Stimulated activated CD4-positive, alpha-beta T cell treated with anti-CD3 and anti-CD28 coated beads, Interleukin-15, amount 100 ng/mL, for 1 hour (primary cell): ENCODE measurements around the gene LRRC27.
"Not testable (repeated sequence)": the region's sequence is repeated elsewhere in the genome, so short reads cannot be mapped to it uniquely, and the experiment has no call there.

Experiments used
- DNase-seq, 2 donors: peaks; one replicate each; pipeline ENCODE4 v3.0.0-alpha.2; 2020; ENCODE audit warnings: low read depth in 1 of 2, low spot score in 1 of 2

LRRC27 gene

GRCh38 chr10:132372516-132373095, 40.6 kb downstream of the LRRC27 start:
- no peak for DNase-seq

GRCh38 chr10:132373241-132373955, 41.4 kb downstream of the LRRC27 start:
- no peak for DNase-seq

- DNase-seq = no peak
Observed at GRCh38 chr10:132374176-132374575, 42.2 kb downstream of the LRRC27 start.

GRCh38 chr10:132374612-132375011, 42.6 kb downstream of the LRRC27 start:
- no peak for DNase-seq

- no peak for DNase-seq
Observed at GRCh38 chr10:132375116-132375794, 43.3 kb downstream of the LRRC27 start.

GRCh38 chr10:132375795-132376297, 43.9 kb downstream of the LRRC27 start:
- DNase-seq = no peak

- no peak for DNase-seq
Observed at GRCh38 chr10:132376394-132376851, 44.4 kb downstream of the LRRC27 start.

- DNase-seq = no peak
Observed at GRCh38 chr10:132377326-132377725, 45.3 kb downstream of the LRRC27 start.

- DNase-seq = not testable (repeated sequence)
Observed at GRCh38 chr10:132379026-132379425, 47.0 kb downstream of the LRRC27 start.

- DNase-seq = not testable (repeated sequence)
Observed at GRCh38 chr10:132380986-132381385, 49.0 kb downstream of the LRRC27 start.

- no peak for DNase-seq
Observed at GRCh38 chr10:132381741-132382140, 49.7 kb downstream of the LRRC27 start.

- DNase-seq = no peak
Observed at GRCh38 chr10:132382231-132382922, 50.4 kb downstream of the LRRC27 start.

GRCh38 chr10:132383101-132383500, 51.1 kb downstream of the LRRC27 start:
- DNase-seq = no peak

GRCh38 chr10:132383751-132384196, 51.8 kb downstream of the LRRC27 start:
- DNase-seq = no peak

GRCh38 chr10:132384618-132385388, 52.8 kb downstream of the LRRC27 start:
- no peak for DNase-seq

GRCh38 chr10:132385389-132385667, 53.3 kb downstream of the LRRC27 start:
- no peak for DNase-seq

GRCh38 chr10:132385721-132386418, 53.9 kb downstream of the LRRC27 start:
- DNase-seq = no peak

GRCh38 chr10:132386419-132386831, 54.4 kb downstream of the LRRC27 start:
- no peak for DNase-seq

- not testable (repeated sequence) for DNase-seq
Observed at GRCh38 chr10:132386896-132387295, 54.9 kb downstream of the LRRC27 start.

- peak; percentile 57 to 61 for DNase-seq
Observed at GRCh38 chr10:132387764-132388210, 55.8 kb downstream of the LRRC27 start.
